Keratinocyte (primary cell): ENCODE results near the gene SKIDA1.

Experiments
- EZH2 ChIP-seq: IDR thresholded peaks from one replicate; pipeline ENCODE4 v1.6.1; 2012; ENCODE audit warnings: inconsistent platforms, mild to moderate bottlenecking, low read length, moderate library complexity
- TF ChIP-seq, protein P1 (sequence below), 3 experiments: IDR thresholded peaks in 1 of 3; conservative IDR thresholded peaks in 1 of 3; optimal IDR thresholded peaks in 1 of 3; 2 replicates in 2 of 3; 3 replicates in 1 of 3; pipeline versions ENCODE3 to v1.5.1; 2011; ENCODE audit warnings: low read length in 3 of 3, mild to moderate bottlenecking in 3 of 3, moderate library complexity in 2 of 3, control low read depth in 1 of 3, inconsistent platforms in 1 of 3; ENCODE audit not compliant: insufficient read depth in 2 of 3; ENCODE audit errors: extremely low read depth in 1 of 3

DNA sequence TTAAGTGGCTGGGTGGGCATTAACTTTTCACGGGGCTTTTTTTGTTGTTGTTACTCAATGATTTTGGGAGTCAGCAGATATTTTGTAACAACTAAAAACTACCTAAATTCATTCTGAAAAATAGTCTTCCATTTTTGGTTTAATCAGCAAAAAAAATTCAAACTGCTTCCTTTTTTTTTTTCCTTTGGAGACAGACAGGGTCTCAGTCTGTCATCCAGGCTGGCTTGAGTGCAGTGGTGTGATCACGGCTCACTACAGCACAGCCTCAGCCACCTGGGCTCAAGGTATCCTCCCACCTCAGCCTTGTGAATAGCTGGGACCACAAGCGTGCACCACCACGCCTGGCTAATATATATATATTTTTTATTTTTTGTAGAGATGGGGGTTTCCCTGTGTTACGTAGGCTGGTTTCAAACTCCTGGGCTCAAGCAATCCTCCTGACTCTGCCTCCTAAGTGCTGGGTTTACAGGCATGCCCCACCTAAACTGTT lies 36.5 kb downstream of the SKIDA1 start:
- TF ChIP-seq, protein P1, sequence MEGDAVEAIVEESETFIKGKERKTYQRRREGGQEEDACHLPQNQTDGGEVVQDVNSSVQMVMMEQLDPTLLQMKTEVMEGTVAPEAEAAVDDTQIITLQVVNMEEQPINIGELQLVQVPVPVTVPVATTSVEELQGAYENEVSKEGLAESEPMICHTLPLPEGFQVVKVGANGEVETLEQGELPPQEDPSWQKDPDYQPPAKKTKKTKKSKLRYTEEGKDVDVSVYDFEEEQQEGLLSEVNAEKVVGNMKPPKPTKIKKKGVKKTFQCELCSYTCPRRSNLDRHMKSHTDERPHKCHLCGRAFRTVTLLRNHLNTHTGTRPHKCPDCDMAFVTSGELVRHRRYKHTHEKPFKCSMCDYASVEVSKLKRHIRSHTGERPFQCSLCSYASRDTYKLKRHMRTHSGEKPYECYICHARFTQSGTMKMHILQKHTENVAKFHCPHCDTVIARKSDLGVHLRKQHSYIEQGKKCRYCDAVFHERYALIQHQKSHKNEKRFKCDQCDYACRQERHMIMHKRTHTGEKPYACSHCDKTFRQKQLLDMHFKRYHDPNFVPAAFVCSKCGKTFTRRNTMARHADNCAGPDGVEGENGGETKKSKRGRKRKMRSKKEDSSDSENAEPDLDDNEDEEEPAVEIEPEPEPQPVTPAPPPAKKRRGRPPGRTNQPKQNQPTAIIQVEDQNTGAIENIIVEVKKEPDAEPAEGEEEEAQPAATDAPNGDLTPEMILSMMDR (optimal IDR thresholded peaks at IDR 0.05 in 1 of 3, IDR thresholded peaks at IDR 0.05 in 1 of 3, conservative IDR thresholded peaks at IDR 0.05 in 1 of 3; ENCODE audit: extremely low read depth in 1 of 3, insufficient read depth in 2 of 3, low read length in 3 of 3), result no peak
- TF ChIP-seq EZH2, result no peak
